HG02852 (cell line): ENCODE measurements around the gene SUFU.
A peak's percentile ranks its signal among the peaks of the same experiment; 100 is the strongest.
"Not testable (repeated sequence)": the region's sequence is repeated elsewhere in the genome, so short reads cannot be mapped to it uniquely, and the experiment has no call there.

ENCODE experiments used
- ATAC-seq: cut with Tn5 transposase; IDR thresholded peaks from one replicate; pipeline ENCODE4 v1.9.1; 2021; ENCODE audit warnings: mild to moderate bottlenecking, moderate library complexity; ENCODE audit not compliant: unreplicated experiment

Gene SUFU

DNA sequence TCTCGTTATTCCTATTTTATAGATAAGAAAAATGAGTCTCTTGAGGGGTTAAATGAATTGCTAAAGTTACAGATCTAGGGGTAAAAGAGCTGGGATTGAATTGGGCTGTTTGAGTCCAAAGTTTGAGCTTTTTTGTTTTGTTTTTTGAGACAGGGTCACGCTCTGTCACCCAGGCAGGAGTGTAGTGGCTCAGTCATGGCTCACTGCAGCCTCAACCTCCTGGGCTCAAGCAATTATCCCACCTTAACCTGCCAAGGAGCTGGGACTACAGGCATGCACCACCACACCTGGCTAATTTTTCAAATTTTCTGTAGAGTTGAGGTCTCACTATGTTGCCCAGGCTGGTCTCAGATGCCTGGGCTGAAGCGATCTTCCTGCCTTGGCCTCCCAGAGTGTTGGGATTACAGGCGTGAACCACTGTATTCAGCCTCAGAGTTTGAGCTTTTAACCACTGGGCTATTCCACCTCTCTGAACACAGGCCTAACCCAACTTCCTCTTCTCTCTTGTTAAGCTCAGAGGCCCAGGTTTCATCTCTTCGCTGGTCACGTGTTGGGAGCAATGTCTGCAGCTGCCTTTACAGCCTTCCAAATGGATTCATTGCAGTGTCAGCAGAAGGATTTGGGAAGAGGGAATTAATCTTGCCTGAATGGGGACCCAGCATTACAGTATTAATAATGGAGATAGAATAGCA lies 8.0 kb downstream of the SUFU start:
- ATAC-seq: peak; percentile 88

DNA sequence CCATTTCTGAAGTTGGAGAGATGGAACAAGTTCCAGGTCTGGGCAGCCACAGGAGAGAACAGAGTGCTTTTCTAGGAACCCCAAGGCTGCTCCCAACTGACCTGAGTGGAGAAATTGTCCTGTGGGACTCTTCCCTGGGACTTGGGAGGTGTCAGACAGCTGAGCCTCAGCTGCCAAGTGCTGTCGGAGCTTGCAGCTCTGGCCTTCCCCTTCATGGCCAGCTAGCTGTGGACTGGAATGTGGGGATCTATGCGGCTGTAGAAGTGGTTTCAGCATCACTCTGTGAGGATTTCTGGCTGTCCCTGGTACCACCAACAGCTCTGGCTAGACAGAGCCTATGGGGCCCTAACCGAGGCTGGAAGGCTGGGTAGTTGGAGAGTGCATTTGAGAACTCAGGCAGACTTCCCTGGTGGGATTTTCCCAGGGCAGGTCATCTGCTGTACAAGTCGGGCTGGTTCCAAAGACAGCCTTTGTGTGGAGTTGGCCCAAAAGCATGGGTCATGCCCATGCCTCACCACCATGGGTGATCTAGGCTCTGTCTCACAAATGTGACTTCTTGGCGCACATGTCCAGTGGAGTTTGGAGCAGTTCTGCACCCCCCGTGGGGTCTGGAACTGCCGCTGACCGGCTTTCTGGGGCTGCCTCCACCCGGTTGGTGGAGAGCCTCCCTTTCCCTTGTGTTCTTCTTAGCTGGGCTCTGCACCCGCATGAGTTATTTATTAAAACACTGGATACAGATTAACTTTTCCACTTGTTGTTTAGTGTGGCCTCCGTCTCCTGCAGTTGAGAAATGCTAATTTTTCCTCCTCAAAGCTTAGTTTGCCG lies 10.9 kb downstream of the SUFU start:
- no peak for ATAC-seq

DNA sequence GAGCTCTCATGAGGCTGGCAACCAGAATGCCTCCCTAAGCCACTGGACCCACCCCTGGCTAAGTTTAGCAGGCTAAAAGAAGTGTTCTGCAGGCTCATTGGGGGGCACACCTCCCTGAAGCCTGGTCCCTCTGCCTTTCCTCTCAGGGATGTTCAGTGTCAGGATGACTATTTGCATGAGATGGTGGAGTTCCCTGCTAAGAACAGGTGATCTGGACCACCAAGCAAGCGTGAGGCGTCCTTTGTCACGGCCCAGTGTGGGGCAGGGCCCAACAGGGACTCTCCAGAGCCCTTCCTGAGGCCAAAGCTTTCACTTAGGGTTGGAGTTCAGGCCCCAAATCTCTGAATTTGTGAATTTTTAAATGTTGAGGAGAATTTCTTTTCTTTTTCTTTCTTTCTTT lies 12.0 kb downstream of the SUFU start:
- no peak for ATAC-seq

DNA sequence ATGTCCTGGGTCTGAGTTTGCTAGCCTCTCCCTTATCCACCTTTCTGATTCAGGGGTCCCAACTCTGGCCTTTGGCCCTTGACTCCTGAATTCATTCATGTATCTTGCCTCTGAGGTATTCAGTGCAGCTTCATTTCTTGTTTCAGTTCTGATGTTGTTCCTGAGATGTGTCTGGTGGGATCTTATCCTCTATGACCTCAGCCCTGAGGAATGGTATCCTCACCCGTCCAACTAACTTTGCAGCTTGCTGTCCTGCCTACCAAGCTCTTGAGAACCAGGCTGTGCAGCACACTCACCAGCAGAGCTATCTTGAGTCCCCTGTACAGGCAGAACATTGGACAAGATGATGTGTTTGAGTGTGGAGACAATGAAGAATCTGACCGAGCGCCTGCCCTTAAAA lies 13.8 kb downstream of the SUFU start:
- ATAC-seq: no peak

DNA sequence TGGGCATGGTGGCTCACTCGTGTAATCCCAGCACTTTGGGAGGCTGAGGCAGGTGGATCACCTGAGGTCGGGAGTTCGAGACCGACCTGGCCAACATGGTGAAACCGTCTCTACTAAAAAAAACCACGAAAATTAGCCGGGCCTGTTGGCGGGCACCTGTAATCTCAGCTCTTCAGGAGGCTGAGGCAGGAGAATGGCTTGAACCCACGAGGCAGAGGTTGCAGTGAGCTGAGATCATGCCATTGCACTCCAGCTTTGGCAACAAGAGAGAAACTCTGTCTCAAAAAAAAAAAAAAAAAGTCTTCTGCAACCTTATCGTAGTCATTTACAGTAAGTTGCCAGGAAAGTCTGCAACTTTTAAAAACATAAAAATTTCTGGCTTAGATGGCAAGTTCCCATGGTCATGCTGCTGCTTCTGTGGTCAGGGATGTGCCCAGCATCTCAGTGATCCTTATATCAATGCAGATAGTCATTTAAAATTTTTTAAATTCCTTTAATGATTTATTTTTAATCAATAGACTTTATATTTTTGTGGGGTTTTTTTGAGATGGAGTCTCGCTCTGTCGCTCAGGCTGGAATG lies 15.6 kb downstream of the SUFU start:
- no peak for ATAC-seq

DNA sequence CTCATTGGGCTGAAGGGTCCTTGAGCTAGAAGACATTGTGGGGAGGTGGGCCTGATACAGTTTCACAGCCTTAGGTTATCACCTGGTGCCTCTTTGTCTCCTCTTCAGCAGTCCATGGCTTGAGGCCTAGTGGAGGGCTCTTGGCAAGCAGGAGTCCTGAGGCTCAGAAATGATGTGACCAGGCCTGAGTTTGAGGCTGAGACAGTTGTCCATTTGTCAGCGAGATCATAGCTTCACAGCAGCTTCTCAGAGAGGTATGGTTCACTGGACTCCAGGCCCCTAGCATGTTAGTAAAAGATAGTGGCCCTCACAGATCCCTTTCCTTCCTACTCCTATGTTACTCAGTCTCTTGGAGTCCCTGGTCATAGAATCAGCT lies 19.1 kb downstream of the SUFU start:
- ATAC-seq: no peak

DNA sequence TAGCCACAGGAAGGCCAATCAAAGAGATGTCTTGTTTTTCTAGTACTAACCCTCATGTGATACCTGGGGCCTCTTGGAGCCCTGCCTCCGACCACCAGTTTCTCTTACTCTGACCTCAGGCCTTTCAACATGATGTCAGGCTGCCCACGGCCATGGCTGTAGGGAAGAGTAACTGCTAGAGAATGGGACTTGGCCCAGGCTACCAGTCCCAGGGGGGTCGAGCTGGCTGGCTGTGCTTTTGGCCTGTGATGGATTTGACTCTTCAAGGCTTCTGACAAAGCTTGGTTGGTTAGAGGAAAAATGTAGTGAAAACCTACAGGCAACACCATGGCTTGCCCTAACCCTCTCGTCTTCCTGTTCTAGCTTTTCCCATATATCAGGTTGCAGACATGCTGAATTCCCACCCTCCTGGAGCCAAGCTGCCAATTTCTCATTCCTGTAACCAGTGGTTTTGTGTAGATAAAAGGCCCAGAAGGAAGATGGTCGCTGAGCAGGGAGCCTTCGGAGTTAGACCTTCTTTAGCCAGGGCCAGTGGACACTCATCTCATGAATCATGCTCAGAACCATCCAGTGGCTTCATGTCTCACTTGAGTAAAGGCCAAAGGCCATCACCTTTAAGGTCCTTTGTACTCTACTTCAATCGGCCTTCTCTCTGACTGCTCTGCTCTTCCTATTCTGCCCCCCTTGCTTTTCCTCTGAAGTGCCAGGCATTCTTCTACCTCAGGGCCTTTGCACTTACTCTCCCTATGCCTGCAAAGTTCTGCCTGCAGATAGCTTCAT lies 19.7 kb downstream of the SUFU start:
- ATAC-seq: no peak

DNA sequence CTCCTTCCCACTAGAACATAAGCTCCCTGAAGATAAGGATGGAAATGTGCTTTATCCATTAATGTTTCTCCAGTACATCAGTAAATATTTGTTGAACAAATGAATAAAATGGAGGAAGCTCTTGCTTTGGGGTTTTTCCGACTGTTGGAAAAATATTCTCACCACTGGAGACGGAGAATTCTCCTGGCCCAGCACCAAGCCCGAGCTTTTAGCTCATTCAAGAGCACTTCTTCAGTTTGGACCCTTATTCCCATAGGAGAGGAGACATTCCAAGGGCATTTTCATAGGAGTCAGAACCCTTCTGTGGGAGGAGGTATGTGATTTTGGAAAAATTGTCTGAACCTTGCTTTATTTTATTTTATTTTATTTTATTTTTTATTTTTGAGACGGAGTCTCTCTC lies 21.0 kb downstream of the SUFU start:
- no peak for ATAC-seq

DNA sequence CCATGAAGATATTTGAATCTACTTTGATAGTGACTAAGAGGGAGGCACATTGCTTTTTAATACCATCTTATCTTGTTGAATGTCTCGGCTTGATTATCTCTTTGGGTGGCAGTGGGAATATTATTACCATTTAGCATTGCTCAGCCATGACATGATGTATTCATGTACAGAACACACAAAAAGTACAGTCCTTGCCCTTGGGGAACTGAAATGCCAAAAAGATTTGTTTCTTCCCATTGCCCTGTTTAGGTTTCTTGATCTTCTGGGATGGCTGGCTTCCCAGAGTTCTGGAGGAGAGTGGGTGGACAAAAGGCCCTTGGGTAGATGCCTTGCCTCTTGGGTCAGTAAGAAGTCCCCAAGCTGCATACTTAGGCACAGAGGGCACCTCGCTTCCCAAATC lies 23.8 kb downstream of the SUFU start:
- no peak for ATAC-seq

DNA sequence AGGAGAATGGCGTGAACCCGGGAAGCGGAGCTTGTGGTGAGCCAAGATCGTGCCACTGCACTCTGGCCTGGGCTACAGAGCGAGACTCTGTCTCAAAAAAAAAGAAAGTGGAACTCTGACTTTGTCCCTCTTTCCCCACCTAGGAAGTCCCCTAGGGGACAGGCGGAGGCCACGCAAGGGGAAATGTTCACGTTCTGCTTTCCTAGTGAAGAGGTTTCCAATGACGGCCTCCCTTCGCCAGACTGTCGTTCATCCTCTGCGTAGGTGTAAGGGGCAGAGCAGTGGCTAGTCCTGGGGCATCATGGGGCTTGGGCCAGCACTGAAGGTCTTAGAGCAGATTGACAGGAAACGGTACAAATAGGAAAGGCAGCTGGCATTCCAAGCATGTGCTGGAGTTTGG lies 30.6 kb downstream of the SUFU start:
- no peak for ATAC-seq

DNA sequence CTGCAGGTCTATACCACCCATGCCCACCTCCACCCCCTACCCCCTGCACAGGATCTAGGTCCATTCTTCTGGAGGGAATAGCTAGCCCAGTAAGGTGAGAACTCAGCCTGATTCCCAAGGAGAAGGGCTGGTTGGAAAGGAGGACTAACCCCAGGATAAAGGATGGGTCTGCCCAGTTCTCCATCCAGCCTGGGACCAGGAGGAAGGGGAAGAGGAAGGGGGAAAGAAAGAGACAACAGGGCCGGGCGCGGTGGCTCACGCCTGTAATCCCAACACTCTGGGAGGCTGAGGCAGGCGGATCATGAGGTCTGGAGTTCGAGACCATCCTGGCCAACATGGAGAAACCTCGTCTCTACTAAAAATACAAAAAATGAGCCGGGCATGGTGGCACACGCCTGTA lies 31.2 kb downstream of the SUFU start:
- ATAC-seq: not testable (repeated sequence)

DNA sequence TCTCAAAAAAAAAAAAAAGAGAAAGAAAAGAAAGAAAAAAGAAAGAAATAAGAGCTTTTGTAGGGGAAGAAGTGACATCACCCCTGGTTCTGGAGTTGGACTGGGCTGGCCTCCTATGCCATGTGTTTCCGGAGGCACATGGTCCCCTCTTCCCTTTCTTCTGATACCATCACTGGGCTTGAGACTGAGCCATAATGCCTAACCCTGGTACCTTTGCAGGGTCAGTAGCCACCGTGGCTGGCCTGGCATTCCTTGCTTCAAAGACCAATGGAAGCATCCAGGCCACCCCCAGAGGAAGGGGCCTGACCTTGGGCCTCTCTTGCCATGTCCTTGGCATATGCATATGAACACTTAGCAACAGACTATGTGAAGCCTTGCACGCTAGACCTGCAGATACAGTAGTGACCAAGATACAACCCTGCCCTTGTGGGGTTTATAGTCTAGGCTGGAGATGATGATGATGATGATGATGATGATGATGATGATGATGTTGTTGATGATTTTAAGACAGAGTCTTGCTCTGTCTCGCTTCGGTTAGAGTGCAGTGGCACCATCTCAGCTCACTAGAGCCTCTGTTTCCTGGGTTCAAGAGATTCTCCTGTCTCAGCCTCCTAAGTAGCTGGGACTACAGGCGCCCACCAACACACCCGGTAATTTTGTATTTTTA lies 31.8 kb downstream of the SUFU start:
- no peak for ATAC-seq

DNA sequence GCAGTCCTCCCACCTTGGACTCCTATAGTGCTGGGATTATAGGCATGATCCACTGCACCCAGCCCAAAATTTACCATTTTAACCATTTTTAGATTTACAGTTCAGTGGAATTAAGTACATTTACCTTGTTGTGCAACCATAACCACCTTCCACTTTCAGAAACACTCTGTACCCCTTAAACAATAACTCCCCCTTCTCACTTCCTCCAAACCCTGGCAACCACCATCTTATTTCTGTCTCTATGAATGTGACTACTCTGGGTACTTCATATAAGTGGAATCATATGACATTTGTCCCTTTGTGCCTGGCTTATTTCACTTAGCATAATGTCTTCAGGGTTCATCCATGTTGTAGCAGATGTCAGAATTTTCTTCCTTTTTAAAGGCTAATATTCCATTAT lies 33.6 kb downstream of the SUFU start:
- ATAC-seq: no peak

DNA sequence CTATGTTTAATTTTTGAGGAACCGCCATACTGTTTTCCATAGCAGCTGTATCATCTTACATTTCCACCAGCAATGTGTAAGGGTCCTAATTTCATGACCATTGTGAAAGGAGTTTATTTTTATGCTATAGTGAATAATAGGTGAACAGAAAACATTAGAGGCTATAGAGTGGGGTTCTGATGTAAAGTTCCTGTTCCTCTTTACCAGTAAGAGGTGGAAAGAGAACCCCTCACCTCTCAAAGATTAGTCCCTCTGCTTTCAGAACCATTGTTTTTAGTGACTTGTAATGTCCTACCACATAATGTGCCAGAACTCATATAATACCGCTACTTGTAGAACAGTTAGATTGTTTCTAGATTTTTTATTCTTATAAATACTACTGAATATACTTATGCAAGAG lies 34.2 kb downstream of the SUFU start:
- ATAC-seq: no peak

DNA sequence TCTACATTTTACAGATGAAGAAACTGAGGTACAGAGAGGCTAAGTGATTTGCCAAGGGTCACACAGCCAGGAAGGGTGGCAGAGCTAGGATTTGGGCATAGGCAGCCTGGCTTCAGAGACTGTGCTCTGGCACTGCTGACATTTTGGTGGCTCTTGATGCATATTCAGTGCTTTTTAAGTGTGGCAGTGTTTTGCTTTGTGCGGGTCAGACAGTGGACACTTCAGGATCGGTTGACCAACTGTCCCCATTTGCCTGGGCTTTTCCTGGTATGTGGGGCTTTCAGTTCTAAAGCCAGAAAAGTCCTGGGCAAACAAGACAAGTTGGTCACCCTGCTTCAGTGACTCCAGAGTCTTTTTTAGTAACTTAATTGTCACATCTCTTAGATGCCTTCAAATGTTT lies 35.0 kb downstream of the SUFU start:
- no peak for ATAC-seq

DNA sequence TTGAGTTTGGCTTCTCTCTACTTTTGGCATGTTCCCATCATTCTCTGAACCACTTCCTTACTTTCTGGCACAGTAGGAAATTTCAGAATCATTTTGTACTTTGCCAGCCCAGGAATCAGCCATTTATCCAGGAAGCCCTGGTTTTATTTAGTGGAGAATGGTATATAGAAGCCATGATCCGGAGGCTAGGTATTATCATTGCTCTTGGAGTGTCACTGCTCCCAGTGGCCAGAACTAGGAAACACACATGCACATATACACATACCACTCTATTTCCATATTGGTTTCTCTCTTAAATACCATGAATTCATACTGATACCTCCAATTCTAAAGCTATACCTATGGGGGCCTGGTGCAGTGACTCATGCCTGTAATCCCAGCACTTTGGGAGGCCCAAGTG lies 36.3 kb downstream of the SUFU start:
- no peak for ATAC-seq

DNA sequence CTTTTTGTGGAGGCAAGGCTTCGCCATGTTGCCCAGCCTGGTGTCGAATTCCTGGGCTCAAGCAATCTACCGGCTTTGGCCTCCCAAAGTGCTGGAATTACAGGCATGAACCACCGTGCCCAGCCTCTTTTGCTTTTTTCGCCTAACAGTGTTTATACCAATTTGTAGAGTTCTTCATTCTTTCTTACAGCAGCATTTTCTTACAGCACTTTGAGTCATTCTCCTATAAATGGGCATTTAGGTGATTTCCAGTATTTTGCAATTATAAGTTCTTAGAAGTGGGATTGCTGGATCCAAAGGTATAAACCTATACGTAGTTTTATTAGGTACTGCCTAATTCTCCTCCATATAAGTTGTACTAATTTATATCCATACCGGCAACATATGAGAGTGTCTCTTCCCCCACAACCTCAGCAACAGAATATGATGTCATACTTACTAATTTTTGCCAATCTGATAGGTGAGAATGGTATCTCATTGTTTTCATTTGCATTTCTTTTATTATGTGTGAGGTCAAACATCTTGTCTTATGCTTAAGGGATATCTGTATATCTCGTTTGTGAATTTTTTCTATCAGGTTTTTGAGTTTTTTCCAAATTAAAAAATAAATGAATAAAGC lies 39.1 kb downstream of the SUFU start:
- ATAC-seq: no peak

DNA sequence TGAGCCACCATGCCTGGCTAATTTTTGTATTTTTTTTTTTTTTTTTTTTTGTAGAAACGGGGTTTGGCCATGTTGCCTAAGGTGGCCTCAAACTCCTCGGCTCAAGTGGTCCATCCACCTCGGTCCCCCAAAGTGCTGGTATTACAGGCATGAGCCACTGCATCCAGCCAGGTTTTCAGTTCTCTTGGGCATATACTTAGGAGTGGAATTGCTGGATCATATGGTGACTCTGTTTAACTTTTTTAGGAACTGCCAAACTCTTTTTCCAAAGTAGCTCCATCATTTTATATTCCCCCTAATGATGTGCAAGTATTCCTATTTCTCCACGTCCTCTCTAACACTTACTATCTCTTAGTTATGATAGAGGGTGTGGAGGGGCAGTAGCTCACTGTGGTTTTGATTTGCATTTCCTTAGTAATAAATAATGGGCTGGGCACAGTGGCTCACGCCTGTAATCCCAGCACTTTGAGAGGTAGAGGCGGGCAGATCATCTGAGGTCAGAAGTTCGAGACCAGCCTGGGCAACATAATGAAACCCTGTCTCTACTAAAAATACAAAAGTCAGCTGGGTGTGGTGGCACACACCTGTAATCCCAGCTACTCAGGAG lies 41.6 kb downstream of the SUFU start:
- no peak for ATAC-seq

DNA sequence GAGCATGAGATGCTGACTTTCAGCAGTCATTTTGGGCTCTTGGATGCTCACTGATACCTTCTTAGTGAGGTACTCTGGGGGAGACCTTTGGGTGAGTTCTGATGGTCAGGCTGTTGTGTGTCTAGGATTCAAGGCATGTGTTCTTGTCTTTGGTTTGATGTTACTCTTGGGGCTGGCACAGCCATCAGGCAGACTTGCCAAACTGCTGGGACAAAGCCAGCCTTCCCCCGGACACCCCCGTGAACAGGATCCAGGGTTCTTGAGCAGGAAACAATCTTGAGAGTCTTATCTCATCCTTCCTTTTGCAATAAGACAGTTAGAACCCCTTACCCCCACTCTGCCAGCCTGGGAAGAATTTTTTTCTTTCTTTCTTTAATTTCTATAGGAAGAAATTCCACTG lies 42.2 kb downstream of the SUFU start:
- ATAC-seq: no peak
